Measurements from ENCODE around the gene HSPA9.

- TF ChIP-seq, protein P1, sequence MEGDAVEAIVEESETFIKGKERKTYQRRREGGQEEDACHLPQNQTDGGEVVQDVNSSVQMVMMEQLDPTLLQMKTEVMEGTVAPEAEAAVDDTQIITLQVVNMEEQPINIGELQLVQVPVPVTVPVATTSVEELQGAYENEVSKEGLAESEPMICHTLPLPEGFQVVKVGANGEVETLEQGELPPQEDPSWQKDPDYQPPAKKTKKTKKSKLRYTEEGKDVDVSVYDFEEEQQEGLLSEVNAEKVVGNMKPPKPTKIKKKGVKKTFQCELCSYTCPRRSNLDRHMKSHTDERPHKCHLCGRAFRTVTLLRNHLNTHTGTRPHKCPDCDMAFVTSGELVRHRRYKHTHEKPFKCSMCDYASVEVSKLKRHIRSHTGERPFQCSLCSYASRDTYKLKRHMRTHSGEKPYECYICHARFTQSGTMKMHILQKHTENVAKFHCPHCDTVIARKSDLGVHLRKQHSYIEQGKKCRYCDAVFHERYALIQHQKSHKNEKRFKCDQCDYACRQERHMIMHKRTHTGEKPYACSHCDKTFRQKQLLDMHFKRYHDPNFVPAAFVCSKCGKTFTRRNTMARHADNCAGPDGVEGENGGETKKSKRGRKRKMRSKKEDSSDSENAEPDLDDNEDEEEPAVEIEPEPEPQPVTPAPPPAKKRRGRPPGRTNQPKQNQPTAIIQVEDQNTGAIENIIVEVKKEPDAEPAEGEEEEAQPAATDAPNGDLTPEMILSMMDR (IDR thresholded peaks at IDR 0.05) = no peak
- TF ChIP-seq EP300 (IDR thresholded peaks at IDR 0.05) (no peak), POLR2A (IDR thresholded peaks at IDR 0.05; ENCODE audit: low read depth) (no peak), POLR2AphosphoS5 (IDR thresholded peaks at IDR 0.05) (no peak)
Observed at GRCh38 chr5:138568061-138568824, 7.0 kb downstream of the HSPA9 start.
